BLaER1 treated with 17β-estradiol and CSF1 and Interleukin-3, amounts not matched to agents 10 nM and 100 nM (cell line): ENCODE measurements around the gene RSAD2.

Experiments
- H3K27ac ChIP-seq, 11 experiments: shearing (Covaris generic); formaldehyde crosslinking; 2 replicates each; pipeline ENCODE4 v1.8.1; 2022
- H3K27me3 ChIP-seq, 11 experiments: shearing (Covaris generic); formaldehyde crosslinking; 2 replicates each; pipeline ENCODE4 v1.8.1; 2022
- H3K36me3 ChIP-seq, 11 experiments: shearing (Covaris generic); formaldehyde crosslinking; 2 replicates each; pipeline ENCODE4 v1.8.1; 2022
- H3K4me1 ChIP-seq, 10 experiments: shearing (Covaris generic); formaldehyde crosslinking; 2 replicates each; pipeline ENCODE4 v1.8.1; 2022
- H3K4me2 ChIP-seq, 11 experiments: shearing (Covaris generic); formaldehyde crosslinking; 2 replicates each; pipeline ENCODE4 v1.8.1; 2022
- H3K4me3 ChIP-seq, 10 experiments: shearing (Covaris generic); formaldehyde crosslinking; 2 replicates each; pipeline ENCODE4 v1.8.1; 2022
- H3K9ac ChIP-seq, 11 experiments: shearing (Covaris generic); formaldehyde crosslinking; 2 replicates each; pipeline ENCODE4 v1.8.1; 2022
- H3K9me3 ChIP-seq, 11 experiments: shearing (Covaris generic); formaldehyde crosslinking; replicated peaks in 1 of 11; 2 replicates each; pipeline ENCODE4 v1.8.1; 2022
- H4K20me1 ChIP-seq, 11 experiments: shearing (Covaris generic); formaldehyde crosslinking; 2 replicates each; pipeline ENCODE4 v1.8.1; 2022
- Cebpa-rat ChIP-seq, 11 experiments: shearing (Covaris generic); IDR thresholded peaks; 2 replicates each; pipeline ENCODE4 v1.8.1; 2022

The RSAD2 gene

GRCh38 chr2:6945087-6945813 is 67.7 kb downstream of the RSAD2 start:
- Histone ChIP-seq H3K4me3 (no peak overlapping the region), H3K9ac (peak overlapping the region in 4 of 11 experiments; percentile 1 to 39 (median 30); a peak in 5 of 22 replicates), H3K9me3 (peaks cover 0 to 13% (median 0%) of the 10 kb centered on the region in 11 experiments; a peak in 1 of 22 replicates), H4K20me1 (no peaks in the 10 kb centered on the region), H3K4me1 (peaks cover 22 to 42% (median 34%) of the 10 kb centered on the region in 10 experiments), H3K27ac (peak overlapping the region in 9 of 11 experiments; percentile 8 to 67 (median 49); a peak in 15 of 22 replicates), H3K36me3 (peaks cover 0 to 50% (median 35%) of the 10 kb centered on the region in 11 experiments; a peak in 14 of 22 replicates), H3K4me2 (peak overlapping the region; percentile 53 to 90 (median 73)), H3K27me3 (no peaks in the 10 kb centered on the region)
- TF ChIP-seq Cebpa-rat (IDR thresholded peaks at IDR 0.05), result no peak

- Histone ChIP-seq H3K27ac (peak overlapping the region in 8 of 11 experiments; percentile 37 to 67 (median 54); a peak in 14 of 22 replicates), H3K27me3 (no peaks in the 10 kb centered on the region), H4K20me1 (no peaks in the 10 kb centered on the region), H3K9me3 (peaks cover 0 to 13% (median 0%) of the 10 kb centered on the region in 11 experiments; a peak in 1 of 22 replicates), H3K36me3 (peaks cover 0 to 47% (median 33%) of the 10 kb centered on the region in 11 experiments; a peak in 14 of 22 replicates), H3K9ac (0 out of 22 replicates have a peak overlapping the region, but pooled peaks of 1 of the 11 experiments have one; percentile 39), H3K4me3 (no peak overlapping the region), H3K4me1 (peaks cover 22 to 42% (median 34%) of the 10 kb centered on the region in 10 experiments), H3K4me2 (peak overlapping the region; percentile 53 to 90 (median 73))
- no peak for TF ChIP-seq Cebpa-rat (IDR thresholded peaks at IDR 0.05)
Measured at GRCh38 chr2:6945821-6946220, 68.2 kb downstream of the RSAD2 start.

- Histone ChIP-seq H3K4me3 (no peak overlapping the region), H3K27me3 (no peaks in the 10 kb centered on the region), H4K20me1 (no peaks in the 10 kb centered on the region), H3K27ac (peak overlapping the region in 1 of 11 experiments; percentile 28; a peak in 2 of 22 replicates), H3K4me2 (peak overlapping the region in 2 of 11 experiments; percentile 27 to 39; a peak in 3 of 22 replicates), H3K9ac (no peak overlapping the region), H3K4me1 (peaks cover 22 to 42% (median 34%) of the 10 kb centered on the region in 10 experiments), H3K36me3 (peaks cover 0 to 38% (median 24%) of the 10 kb centered on the region in 11 experiments; a peak in 13 of 22 replicates), H3K9me3 (peaks cover 0 to 11% (median 0%) of the 10 kb centered on the region in 11 experiments; a peak in 1 of 22 replicates)
- no peak for TF ChIP-seq Cebpa-rat (IDR thresholded peaks at IDR 0.05)
Measured at GRCh38 chr2:6946722-6947121, 69.1 kb downstream of the RSAD2 start.
